GM21390 (cell line): Measurements from ENCODE around the gene GNAI2.

Experiments
- ATAC-seq: cut with Tn5 transposase; IDR thresholded peaks from one replicate; pipeline ENCODE4 v1.9.1; 2021; ENCODE audit not compliant: unreplicated experiment

GNAI2 gene

DNA sequence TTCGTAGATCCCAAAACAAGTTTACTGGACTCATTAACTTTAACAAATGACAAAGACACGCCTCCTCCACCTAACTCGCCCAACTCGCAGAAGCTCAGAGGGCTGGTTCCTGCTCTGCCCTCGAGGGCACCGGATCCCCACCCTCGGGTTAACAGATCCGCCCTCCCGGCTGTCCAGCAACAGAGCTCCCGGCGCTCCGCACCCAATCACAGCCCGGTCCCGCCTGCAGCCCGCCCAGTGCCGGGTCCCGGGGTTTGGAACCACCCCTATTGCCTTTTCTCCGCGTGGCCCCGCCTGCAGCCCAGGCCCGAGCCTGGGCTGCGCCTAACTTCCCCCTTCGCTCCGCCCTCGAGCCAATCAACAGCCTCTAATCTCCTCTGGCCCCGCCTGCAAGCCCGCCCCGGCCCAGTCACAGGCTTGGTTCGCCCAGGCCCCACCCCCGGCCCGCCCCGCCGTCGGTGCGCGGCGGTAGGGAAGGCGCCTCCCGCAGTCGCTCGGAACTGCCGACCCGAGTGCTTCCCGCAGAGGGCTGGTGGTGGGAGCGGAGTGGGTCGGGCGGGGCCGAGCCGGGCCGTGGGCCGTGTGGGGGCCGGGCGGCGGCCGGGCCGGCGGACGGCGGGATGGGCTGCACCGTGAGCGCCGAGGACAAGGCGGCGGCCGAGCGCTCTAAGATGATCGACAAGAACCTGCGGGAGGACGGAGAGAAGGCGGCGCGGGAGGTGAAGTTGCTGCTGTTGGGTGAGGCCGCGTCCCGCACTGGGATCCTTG lies at the start of gene GNAI2:
GNAI2 (plus strand) TSS at position 489 of the 768 bp plus-strand sequence; CDS start at position 621, 132 bp downstream.
- peak; percentile 90 for ATAC-seq

DNA sequence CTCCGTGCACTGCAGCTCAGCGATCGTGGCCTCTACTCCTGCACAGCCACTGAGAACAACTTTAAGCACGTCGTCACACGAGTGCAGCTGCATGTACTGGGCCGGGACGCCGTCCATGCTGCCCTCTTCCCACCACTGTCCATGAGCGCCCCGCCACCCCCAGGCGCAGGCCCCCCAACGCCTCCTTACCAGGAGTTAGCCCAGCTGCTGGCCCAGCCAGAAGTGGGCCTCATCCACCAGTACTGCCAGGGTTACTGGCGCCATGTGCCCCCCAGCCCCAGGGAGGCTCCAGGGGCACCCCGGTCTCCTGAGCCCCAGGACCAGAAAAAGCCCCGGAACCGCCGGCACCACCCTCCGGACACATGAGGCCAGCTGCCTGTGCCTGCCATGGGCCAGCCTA lies 48.3 kb upstream of the GNAI2 start:
- ATAC-seq, result no peak

DNA sequence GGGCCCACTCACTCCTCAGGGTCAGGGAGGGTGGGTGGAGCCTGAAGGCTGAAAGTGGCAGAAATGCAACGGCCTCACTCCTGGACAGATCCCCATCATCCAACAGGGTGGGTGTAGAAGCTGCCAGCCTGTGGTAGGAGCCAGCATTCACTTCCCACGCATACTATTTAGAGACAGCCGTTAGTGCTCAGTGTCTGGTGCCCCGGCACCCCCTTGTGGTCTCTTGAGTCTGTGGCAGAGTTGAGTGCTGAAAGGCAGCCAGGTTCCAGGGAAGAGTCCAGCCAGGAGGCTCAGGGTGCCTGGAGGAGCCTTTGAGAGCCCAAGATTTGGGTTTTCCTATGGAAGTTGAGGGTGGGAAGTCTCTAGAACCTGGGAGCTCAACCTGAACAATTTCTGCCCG lies 46.7 kb upstream of the GNAI2 start:
- no peak for ATAC-seq

DNA sequence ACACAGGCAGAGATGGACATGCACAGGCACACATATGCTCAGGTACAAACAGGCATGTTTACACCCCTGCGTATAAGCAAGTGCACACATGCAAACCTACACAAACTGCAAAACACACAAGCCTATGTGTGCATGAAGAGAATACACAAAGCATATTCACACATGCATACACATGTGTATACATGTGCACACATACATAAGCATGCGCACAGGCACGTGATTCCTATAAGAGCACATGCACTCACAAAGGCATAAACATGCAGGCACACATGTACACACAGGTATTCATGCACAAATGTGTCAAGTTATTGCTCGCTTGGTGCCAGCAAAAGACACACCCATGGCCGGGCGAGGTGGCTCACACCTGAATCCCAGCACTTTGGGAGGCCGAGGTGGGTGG lies 46.0 kb upstream of the GNAI2 start:
- ATAC-seq, result no peak

DNA sequence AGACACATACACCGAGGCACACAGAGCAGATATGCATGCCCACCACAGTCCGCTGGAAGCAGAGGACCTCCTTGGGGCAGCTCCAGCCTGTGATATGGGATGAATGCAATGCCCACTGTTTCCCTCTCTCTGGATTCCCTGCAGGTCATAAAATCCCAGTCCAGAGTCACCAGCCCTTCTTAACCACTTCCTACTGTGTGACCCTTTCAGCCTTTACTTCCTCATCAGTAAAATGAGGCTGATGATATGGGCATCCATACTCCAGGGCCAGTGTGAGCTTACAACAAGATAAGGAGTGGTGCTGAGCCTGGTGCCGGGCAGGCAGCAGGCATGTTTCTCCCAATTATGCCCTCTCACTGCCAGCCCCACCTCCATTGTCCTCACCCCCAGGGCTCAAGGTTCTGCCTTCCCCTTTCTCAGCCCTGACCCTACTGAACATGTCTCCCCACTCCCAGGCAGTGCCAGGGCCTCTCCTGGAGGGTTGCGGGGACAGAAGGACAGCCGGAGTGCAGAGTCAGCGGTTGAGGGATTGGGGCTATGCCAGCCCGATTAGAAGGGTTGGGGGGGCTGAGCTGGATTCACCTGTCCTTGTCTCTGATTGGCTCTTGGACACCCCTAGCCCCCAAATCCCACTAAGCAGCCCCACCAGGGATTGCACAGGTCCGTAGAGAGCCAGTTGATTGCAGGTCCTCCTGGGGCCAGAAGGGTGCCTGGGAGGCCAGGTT lies 44.9 kb upstream of the GNAI2 start, which contains the start of gene GNAT1:
GNAT1 (plus strand) TSS at position 675 of the 725 bp plus-strand sequence. CDS start 116 bp downstream, outside the sequence.
- no peak for ATAC-seq

DNA sequence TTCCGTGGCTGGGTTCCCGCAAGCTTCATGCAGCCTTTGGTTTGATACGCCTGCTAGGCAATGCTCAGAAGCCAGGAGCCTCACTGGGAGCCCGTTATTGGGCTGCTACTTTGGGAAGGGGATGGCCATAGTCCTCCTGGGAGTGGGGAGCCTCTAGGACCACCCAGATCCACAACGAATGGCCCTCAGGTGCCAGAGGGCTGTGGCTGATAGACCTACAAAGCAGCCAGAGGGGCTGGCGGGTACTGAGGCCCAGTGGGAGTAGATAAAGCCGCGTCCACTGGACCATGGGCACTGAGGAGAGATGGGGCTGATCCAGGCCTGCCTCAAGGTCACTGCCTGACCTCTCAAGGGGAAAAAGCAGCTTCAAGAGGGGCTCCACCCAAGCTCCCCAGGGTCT lies 43.9 kb upstream of the GNAI2 start:
- no peak for ATAC-seq

DNA sequence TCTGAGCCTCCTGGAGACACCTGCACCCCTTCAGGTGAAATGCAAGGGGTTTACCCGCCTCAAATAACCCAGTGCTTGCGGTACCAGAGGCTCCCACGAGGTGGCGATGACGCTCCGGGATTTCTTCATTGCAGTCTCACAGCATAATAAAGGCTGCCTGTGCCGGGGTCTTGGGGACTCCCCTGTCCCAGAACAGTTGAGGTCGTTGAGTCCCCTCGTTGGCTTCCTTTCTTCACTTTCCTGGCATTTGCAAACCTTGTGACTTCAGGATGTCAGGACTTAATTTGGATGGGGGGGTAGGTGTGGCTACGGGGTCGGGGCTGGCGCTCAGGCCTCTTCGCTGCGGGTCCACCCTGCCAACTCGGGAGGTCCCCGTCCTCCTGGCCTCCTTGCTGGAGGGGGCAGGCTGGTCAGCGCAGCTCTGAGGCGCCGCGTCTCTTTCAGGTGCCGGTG lies 43.3 kb upstream of the GNAI2 start:
- no peak for ATAC-seq

DNA sequence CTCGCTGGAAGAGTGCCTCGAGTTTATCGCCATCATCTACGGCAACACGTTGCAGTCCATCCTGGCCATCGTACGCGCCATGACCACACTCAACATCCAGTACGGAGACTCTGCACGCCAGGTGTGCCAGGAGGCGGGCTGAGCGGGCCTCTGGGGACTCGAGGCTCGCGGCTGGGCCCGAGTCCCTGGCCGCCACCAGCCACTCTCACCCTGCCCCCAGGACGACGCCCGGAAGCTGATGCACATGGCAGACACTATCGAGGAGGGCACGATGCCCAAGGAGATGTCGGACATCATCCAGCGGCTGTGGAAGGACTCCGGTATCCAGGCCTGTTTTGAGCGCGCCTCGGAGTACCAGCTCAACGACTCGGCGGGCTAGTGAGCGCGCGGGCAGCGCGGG lies 42.7 kb upstream of the GNAI2 start:
- no peak for ATAC-seq

DNA sequence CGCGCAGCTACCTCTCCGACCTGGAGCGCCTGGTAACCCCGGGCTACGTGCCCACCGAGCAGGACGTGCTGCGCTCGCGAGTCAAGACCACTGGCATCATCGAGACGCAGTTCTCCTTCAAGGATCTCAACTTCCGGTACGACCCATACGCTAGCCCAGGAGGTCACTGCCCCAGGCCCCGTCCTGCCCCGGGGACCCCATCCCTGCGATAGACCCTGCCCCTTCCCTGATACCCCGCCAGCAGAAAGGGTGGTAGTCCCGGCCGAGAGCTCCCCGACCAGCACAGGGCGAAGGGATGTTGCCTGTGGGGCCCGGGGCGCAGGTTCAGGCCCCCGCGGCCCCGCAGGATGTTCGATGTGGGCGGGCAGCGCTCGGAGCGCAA lies 42.3 kb upstream of the GNAI2 start:
- no peak for ATAC-seq

DNA sequence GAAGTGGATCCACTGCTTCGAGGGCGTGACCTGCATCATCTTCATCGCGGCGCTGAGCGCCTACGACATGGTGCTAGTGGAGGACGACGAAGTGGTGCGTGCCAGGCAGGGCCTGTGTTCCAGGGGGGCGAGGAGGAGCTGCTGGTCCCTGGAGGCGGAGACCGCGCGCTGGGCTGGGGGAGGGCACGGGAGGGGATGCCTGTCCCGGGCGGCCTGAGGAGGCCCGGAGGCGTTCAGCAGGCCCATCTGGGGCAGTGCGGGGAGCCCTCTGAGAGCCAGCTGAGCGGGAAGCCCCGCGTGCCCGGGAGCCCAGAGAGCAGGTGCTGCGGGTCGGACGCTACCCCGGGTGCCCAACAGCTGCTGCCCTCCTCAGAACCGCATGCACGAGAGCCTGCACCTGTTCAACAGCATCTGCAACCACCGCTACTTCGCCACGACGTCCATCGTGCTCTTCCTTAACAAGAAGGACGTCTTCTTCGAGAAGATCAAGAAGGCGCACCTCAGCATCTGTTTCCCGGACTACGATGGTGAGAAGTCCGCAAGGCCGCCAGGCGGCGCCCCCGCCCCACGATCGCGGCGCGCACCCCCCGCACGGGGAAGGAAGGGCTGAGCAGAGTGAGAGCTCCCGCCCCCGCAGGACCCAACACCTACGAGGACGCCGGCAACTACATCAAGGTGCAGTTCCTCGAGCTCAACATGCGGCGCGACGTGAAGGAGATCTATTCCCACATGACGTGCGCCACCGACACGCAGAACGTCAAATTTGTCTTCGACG lies 41.7 kb upstream of the GNAI2 start:
- ATAC-seq, result no peak

DNA sequence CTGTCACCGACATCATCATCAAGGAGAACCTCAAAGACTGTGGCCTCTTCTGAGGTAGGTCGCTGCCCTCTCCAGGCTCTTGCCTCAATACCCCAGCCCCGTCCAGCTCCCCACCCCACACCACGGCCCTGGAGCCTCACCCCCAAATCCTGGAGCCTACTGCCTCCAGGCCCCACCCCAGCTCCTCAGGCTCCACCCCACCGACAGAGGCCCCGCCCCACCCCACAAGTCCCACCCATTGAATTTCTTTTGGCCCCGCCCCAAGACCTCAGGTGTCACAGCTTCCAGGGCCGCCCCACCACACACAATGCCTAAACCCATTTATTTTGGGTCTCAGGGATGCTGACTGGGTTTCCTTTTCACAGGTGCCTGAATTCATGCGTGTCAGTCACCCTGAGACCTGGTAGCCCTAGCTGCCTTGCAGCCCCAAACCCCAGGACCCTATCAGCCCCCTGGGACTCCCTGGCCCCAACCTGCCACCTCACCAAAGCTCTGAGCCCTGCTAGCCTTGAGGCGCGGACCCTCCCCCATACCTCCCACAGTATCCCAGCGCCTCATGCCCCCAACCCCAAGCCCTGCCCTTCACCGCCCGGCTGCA lies 41.0 kb upstream of the GNAI2 start:
- ATAC-seq, result no peak

DNA sequence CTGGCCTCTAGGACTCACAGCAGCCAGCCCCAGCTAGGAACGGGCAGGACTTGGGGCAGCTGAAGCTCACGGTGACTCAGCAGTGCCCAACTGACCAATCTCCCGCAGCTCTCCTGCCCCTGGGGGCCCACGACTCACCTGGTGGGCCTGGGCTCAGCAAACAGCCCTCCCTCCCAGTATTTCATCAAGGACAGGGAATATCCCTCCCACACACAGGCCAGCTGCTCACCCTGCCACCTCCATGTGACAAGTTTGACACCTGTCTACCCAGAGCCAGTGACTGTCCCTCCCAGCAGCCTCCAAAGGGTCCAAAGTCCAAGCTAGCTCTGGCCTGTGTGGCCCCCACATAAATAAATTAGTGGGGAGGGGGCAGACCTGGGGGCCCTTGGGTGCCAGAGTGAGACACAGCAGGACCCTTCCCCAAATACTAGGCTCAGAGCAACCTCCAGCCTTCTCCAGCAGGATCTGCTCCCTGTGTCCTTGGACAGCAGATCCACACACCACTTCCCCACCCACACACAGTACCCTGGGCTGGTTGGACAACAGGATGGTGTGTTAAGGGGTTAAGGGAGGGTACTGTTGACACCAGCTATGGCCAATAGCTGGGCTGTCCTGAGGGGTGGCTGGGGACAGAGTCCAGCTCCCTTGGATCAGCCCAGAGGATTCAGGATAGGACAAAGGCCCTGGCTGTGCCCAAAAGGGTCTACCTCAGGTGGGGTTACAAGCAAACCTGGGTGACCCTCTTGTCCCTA lies 40.3 kb upstream of the GNAI2 start:
- ATAC-seq, result no peak

DNA sequence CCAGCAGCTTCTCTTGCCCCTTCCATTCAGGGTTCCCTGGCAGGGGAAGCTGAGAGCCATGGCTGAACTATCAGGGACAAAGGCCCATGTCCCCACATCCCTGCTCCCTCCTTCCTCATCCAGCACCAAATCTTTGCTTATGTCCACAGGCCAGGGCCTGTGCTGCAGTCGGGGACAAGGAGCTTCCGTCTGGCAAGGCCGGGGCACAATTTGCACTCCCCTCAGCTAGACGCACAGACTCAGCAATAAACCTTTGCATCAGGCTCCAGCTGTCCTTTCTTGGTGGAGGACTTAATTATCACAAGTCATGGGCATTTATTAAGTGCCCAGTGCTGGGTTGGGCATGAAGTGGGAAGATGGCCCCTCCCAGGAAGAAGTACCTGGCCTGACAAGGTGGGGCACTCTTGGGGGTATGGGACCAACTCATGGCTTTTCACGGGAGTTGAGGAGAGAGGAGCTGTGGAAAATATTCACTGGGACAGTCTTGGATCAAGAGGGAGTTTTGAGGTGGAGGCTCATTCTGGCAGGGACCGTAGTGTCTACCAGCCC lies 39.7 kb upstream of the GNAI2 start:
- ATAC-seq, result no peak

DNA sequence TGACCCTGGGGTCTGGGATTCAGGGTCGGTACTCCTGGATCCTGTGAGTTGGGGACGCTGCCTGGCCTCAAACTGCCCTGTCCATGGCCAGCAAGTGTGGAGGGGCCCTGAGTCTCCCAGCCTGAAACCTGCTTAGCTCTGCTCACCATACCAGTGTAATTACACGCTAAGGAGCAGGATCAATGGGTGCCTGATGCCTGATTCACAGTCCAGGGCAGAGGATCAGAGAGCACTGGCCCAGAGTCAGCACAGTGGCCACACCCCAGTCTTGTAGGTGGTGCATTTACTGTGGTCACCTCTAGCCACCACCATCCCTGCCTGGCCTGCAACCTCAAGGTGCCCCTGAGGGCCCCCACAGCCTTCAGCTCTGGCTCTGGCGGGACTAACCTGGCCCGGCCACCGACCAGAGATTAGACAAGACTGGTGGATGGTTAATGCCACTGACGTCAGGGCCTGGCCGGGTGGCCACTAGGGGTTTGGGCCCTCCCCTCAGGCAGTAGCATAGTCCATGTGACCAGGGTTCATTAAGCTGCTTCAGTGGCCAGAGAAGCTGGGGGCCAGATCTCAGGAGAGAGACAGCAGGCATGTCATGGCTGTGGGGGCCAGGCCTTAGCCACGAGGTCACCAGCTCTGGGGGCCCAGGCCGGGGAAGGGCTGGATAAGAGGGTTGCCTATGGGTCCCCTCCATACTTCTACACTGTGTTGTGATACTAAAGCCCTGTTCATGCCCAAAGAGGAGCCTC lies 34.3 kb upstream of the GNAI2 start:
- ATAC-seq, result no peak

DNA sequence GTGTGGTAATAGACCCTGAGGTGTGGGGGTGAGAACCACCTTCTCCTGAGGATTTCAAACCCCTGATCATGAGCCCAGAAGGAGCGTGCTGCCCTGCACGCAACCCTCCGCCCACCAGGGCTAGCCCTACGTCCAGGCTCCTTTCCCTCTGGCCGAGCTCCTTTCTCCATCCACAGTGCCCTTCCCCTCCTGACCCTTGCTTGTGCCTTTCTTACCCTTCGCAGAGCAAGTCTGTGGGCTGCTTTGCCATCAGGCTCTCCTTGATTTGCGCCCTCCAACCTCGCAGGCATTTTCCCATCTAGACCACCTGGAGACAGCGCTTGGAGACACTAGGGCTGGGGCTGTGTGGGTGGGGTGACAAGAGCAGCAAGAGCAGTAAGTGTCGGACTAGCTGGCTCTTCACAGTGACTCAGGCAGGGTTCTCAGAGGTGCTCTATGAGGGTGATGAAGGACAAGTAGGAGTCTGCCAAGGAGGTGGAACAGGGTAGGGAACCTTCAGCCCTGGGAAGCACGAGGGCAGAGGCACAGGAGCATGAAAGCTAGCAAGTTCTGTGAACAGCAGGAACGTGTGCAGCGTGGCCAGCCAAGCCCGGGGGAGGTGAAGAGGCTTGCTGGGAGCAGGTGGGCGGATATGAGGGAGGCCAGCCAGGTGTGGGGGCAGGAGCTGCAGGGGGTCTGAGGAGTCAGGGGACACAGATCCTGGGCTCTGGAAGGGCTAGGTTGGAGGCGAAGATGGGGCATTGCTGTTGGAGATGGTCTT lies 33.5 kb upstream of the GNAI2 start:
- ATAC-seq, result no peak

DNA sequence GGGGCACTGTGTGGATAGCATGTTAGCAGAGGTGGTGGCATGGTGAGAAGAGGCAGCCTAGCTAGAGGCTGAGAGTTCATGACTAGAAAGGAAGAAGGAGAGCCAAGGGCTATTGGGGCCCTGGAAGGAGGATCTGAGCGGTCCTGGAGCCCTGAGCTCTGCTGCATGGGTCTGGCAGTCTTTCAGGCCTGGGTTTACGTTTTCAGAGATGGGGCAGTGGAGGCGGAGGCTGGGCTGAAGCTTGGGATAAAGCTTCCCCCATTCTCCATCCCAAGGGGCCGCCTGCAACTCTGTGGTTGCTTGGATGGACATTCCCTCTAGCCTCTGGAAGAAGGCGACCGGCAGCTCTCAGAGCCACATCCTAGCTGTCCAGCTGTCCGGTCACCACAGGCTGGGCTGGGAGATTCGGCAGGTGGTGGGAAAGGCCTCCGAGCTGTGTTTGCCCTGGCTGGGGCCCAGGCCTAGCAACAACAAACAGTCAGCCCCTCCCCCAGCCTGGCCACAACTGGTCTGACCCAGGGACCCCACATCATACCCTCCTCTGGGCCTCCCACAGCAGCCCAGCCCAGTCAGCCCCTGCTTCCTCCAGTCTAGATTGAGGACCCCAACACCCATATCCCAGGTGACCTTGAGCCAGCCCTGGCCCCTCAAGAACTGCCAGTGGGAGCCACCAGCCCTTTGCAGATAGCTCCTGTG lies 32.7 kb upstream of the GNAI2 start:
- ATAC-seq, result no peak

DNA sequence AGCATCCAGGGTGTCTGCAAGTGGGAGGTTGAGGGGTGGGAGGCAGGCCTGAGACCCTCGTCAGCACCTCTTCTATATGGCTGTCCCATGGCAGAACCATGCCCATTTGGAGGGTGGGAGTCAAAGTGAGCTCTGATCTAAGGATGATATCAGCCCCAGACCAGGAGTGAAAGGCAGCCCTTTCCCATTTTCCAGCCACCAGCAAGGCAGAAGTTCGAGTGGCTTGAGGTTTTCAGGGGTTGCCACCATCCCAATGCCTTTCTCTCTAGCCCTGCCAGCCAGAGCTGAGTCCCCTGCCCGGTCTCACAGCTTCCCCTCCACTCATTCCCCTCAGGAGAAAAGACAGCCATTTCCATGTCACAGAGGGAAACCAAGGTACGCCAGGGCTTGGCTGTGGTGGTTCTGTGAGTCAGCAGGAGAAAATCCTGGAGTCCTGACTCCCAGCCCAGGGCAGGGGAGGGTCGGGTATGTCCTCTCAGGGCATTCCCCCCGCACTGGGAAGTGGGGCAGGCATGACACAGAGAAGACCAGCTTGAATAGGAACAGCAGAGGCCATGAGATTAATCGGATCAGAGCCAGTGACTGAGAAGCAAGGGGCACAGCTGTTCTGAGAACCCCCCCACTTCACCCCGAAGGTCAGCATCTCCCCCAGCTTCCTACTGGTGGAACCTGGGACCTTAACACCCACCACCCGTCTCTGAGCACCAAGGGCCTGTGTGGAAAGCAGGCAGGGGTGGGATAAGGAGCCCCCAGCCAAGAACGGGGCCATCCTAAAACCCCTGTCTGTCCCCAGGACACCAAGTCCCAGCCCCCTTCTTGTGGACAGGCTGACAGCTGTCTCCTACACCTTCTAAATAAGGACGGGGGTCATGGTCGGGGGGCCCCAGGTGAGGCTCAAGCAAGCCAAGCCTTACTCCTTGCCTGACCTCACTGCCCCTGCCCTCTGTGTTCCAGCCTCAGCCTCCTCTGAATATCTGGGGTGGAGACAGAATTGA lies 31.9 kb upstream of the GNAI2 start:
- ATAC-seq, result no peak
